Measurements from ENCODE around the gene MTUS2. TPM values are rescaled to one million over a fixed set of nuclear protein-coding genes. Genes with fewer than 3 reads are reported as not detected.
"Not testable (repeated sequence)": the region's sequence is repeated elsewhere in the genome, so short reads cannot be mapped to it uniquely, and the experiment has no call there.

Gene MTUS2
- total RNA-seq, 1 experiment from 2014 or later = not detected

DNA sequence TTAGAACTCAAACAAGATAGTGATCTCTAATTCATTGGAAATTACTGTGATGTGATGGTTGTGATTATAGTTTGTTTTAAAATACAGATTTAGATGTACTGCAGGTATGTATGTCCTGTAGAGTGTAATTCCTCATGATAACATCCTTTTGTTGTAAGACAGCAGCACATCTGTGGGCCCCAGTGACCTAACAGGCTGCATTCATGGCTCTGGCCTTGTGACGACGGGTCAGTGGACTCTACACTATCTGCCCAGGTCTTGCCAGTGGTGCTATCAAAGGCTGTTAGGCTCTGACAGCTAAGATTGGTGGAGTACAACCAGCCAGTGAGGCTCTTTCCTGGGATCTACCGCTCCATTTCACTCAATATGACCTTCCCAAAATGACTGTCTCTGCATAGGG, 158.4 kb downstream of the MTUS2 start:
- no peak for DNase-seq
- no peaks in the 10 kb centered on the region for H3K9me3 ChIP-seq
- H3K4me3 ChIP-seq = no peak overlapping the region
- H3K36me3 ChIP-seq = no peaks in the 10 kb centered on the region
- H3K27me3 ChIP-seq = peaks cover 24% of the 10 kb centered on the region

DNA sequence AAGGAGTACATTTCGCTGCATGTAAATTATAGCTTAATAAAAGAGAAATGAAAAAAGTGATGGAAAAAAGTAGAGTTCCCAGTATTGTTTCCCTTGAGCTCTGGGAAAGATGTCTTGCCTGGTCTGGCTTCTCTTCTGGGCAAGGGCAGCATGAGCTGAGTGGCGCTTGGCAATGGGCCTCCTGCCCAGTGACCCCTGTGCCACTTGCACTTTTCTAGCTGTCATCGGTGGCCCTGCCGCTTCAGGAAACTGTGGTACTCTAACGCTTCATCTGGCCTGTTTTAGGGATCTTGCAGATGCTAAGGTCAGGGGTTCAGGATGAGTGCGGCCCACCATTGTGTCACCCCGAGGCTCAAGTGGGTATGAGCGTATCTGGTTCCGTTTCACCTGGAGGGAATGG, 161.4 kb downstream of the MTUS2 start:
- Histone ChIP-seq H3K27me3 (peaks cover 14% of the 10 kb centered on the region), H3K4me3 (no peak overlapping the region), H3K36me3 (no peaks in the 10 kb centered on the region), H3K9me3 (no peaks in the 10 kb centered on the region)
- no peak for DNase-seq

DNA sequence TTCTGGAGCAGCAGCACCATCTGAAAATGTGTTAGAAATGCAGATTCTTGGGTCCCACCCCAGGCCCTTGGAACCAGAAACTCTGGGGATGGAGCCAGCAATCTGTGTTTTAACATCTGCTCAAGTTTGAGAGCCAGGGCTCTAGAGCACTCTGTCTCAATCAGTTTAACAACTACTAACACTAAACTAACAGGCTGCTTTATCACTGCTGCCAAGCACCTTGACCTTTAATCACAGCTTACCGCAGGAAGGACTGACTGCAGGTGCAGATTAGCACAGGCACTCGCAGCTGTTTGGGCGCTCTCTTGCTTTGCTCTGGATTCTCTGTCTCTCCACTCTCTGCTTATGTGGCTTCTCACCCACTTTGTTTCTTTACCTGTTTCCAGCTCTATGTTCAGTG, 163.5 kb downstream of the MTUS2 start:
- H3K36me3 ChIP-seq = no peaks in the 10 kb centered on the region
- no peaks in the 10 kb centered on the region for H3K9me3 ChIP-seq
- peaks cover 12% of the 10 kb centered on the region for H3K27me3 ChIP-seq
- no peak for DNase-seq
- no peak overlapping the region for H3K4me3 ChIP-seq

DNA sequence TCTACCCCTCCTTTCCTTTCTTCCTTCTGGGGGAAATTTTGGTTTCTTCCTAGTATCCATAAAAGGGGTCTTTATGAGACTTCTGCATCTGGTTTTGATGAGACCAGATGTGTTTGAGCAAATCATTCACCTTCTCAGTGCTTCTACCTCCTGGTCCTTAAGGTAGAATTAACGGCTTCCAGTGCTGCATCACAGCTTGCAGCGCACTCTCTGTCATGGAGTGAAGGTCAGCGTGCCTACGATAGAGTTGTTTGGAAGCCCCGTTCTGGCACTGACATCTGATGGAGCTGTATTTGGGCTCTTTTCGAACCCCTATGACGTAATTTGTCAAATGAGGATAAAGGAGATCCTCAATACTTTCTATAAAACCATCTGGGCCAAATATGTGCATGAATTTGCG, 164.2 kb downstream of the MTUS2 start:
- Histone ChIP-seq H3K27me3 (peaks cover 9% of the 10 kb centered on the region), H3K36me3 (no peaks in the 10 kb centered on the region), H3K4me3 (no peak overlapping the region), H3K9me3 (no peaks in the 10 kb centered on the region)
- no peak for DNase-seq

DNA sequence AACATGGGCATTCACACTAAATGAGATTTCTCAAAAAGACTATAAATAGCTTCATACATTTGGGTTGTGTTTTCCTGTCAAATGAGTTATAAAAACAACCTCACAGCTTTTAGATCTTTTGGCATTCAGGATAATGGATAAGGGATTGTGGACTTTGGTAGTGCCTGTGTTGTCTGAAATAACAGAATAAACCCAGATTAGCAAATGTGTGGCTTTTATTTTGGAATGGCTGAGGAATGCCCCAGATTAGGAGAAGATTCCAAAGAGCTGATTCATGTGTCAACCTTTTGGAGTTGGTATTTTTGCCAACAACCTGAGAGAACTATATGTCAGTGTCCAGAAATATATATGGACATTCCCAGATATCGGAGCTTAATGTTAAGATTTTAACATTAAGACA, 164.7 kb downstream of the MTUS2 start:
- no peaks in the 10 kb centered on the region for H3K9me3 ChIP-seq
- no peaks in the 10 kb centered on the region for H3K36me3 ChIP-seq
- peaks cover 9% of the 10 kb centered on the region for H3K27me3 ChIP-seq
- H3K4me3 ChIP-seq = no peak overlapping the region
- DNase-seq = no peak

DNA sequence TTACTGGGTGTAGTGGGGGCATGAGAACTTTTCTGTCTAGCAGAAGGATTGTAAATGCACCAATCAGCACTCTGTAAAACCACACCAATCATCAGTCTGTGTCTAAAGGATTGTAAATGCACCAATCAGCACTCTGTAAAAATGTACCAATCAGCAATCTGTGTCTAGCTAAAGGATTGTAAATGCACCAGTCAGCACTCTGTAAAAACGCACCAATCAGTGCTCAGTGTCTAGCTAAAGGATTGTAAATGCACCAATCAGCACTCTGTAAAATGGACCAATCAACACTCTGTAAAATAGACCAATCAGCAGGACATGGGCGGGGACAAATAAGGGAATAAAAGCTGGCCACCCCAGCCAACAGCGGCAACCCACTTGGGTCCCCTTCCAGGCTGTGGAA, 170.2 kb downstream of the MTUS2 start:
- DNase-seq, H3K9me3 ChIP-seq, H3K27me3 ChIP-seq, H3K4me3 ChIP-seq, H3K36me3 ChIP-seq: not testable (repeated sequence)

DNA sequence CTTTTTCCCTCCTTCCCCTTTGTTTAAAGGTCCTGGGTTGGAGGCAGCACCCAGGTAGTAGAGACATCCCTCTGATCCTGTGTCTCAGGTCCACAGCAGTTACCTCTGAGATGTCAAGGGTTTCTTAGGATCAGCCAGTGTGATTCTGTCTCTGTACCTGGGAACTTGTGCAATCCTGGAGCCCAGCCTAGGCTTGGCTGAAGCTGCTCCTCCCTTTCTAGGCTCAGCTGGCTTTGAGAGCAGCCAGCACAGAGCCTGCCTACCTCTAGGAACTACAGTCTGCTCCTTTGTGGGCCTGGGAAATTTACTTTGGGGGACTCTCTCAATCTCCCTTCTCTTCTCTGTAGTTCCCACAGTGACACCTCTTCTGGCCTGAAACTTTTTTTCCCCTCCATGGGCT, 171.6 kb downstream of the MTUS2 start:
- H3K9me3 ChIP-seq = no peaks in the 10 kb centered on the region
- H3K4me3 ChIP-seq = no peak overlapping the region
- H3K36me3 ChIP-seq = no peaks in the 10 kb centered on the region
- H3K27me3 ChIP-seq = peaks cover 3% of the 10 kb centered on the region; the same call in 1 of the 2 replicates
- no peak for DNase-seq

DNA sequence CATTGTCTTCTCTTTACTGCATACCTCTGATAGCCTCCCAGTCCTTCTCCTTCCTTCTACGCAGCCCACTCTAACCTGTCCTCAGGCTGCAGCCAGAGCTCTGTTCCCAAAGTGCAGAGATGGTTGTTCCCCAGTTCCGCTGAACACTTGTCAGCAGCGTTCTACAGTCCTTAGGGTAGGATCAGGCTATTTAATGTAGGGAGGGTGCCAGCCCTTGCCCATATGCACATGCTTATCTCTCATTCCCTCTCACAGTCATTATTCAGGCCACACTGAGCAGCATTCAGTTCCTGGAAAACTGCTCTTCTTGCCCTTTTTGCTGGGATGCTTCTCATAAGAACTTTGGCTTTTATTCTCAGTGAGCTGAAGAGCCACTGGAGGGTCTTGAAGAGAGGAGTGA, 180.7 kb downstream of the MTUS2 start:
- Histone ChIP-seq H3K36me3 (no peaks in the 10 kb centered on the region), H3K9me3 (no peaks in the 10 kb centered on the region)
- DNase-seq = no peak

DNA sequence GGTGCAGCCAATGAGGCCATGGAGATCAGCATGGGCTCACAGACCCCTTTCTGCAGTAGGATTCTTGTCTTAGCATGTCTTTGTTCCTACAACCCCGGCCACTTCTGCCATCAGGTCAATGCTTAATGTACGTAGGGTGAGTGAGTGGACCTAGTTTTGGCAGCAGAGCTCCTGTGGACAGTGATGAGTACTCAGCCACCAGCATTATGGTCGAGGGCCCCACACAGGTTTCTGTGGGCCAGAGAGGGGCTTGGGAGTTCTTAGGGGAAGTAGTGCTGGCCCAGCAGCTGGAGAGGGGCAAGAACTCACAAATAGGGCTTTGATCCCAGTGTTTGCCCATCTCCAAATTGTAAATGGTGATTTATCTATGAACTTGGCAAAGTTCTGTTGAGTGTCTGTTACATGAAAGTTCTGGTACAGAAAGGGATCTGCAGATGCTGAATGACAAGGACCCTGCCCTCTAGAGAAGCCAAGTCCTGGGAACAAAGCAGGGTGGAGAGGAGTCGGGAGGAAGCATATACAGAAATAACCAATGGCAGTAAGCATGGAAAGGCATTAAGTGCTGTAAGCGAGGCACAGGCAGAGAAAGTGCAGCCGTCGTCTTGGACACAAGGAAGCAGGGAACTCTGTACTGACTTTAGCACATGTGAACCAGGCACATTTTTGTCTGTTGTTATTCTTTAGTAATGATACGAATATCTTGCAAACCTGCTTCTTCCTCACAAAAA, 185.1 kb downstream of the MTUS2 start:
- peaks cover 21% of the 10 kb centered on the region; the same call in 1 of the 2 replicates for H3K27me3 ChIP-seq
- H3K9me3 ChIP-seq = no peaks in the 10 kb centered on the region
- no peak for DNase-seq
- H3K36me3 ChIP-seq = no peaks in the 10 kb centered on the region
- H3K4me3 ChIP-seq = no peak overlapping the region

More for the DNA sequence above, 180.7 kb downstream of the MTUS2 start:
- no peak overlapping the region for H3K4me3 ChIP-seq
- H3K27me3 ChIP-seq = peaks cover 6% of the 10 kb centered on the region; the same call in 1 of the 2 replicates

DNA sequence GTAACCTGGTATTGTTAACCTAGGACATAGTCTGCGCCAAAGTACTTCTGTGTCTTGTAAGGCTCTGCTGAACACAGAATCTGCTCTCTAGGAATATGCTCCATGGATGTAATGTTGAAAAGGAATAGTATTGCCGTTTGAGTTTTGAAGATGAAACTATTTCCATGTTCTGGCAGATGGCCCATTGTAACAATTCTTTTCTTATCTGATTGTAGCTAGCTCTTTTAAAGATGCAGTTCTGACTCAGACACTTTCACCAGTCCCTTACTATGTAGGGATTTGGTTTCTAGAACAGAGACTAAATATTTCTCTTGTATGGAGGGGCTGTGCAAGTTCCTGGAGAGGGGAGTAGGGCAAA, 185.6 kb downstream of the MTUS2 start:
- no peak overlapping the region for H3K4me3 ChIP-seq
- H3K9me3 ChIP-seq = no peaks in the 10 kb centered on the region
- no peak for DNase-seq
- peaks cover 21% of the 10 kb centered on the region; the same call in 1 of the 2 replicates for H3K27me3 ChIP-seq
- no peaks in the 10 kb centered on the region for H3K36me3 ChIP-seq

DNA sequence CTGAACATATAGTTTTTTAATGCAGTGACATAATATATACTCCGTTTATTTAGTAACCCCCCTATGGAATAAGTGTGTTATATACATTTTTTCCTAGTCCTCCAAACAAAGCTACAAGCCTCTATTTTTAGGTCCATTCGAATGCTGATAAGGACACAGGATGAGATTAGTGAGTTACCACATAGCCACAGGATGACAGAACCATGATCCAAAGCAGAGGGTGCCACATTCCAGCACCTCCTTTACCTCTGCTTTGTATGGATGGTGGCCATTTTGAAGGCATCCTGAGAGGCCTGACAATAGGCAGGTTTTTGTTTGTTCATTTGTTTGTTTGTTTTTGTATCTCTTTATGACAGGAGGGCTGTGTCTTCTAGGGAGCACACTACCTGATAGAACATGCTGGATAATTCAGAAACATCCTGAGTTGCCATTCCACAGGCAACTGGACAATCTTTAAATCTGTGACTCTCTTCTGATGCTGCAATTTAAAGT, 186.3 kb downstream of the MTUS2 start:
- no peaks in the 10 kb centered on the region for H3K36me3 ChIP-seq
- H3K9me3 ChIP-seq = no peaks in the 10 kb centered on the region
- DNase-seq = no peak
- peaks cover 21% of the 10 kb centered on the region; the same call in 1 of the 2 replicates for H3K27me3 ChIP-seq
- no peak overlapping the region for H3K4me3 ChIP-seq

DNA sequence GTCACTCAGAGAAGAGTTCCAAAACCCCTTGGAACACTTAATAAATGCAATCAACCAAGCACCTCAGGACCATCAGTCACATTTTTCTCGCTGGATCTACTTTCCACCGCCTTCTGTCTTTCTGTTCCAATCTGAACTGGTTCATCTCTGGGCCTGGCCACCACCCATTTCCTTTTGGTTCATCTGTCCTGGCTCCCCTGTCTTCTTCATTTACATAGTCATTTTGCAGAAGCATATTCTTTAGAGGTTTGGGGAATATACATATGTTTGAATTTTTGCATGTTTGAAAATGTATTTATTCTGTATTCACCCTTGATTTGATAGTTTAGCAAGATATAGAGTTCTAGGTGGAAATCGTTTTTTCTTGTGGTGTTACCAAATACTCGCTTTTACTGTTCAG, 188.2 kb downstream of the MTUS2 start:
- DNase-seq = no peak
- Histone ChIP-seq H3K9me3 (no peaks in the 10 kb centered on the region), H3K27me3 (peaks cover 21% of the 10 kb centered on the region; the same call in 1 of the 2 replicates), H3K4me3 (no peak overlapping the region), H3K36me3 (no peaks in the 10 kb centered on the region)

DNA sequence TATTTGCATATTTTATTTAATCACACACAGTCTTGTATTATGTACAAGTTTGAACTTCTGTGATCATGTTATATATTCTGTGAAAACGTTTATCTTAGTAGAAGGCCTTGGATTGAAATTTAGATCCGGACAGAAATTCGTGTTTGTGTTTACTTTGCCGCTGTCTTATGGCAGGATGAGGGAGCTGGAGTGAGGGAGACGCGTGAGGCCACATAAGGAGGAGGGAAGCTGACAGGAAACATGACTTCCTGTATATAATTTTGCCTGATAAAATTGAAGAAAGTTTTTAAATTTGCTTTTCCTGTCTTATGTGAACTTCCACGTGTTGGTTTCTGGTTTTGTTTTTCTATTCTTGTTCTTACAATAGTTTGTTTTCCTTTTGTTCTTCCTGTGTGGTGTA, 200.2 kb downstream of the MTUS2 start:
- no peaks in the 10 kb centered on the region for H3K9me3 ChIP-seq

DNA sequence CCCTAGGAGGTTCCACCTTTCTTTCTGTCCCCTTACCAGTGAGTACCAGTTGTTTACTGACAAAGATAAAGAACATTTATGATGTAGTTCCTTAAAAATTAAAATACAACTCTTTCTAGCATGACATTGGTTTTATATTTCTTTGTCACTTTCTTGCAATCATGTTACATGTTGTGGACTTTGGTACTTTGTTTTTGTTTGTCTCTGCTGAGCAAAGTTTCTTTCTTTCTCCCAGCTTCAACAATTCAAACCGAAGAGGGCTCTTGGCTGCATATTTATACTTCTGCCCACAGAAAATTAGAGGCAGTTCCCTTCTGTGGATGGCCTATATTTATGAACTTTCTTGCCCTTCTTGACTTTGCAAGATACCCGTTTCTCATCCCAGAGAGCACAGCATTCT, 201.2 kb downstream of the MTUS2 start:
- peaks cover 4% of the 10 kb centered on the region; the same call in 1 of the 2 replicates for H3K27me3 ChIP-seq
- H3K36me3 ChIP-seq = no peaks in the 10 kb centered on the region
- no peak overlapping the region for H3K4me3 ChIP-seq
- no peak for DNase-seq
- no peaks in the 10 kb centered on the region for H3K9me3 ChIP-seq

More for the DNA sequence above, 200.2 kb downstream of the MTUS2 start:
- Histone ChIP-seq H3K36me3 (no peaks in the 10 kb centered on the region), H3K27me3 (peaks cover 7% of the 10 kb centered on the region), H3K4me3 (no peak overlapping the region)
- no peak for DNase-seq

DNA sequence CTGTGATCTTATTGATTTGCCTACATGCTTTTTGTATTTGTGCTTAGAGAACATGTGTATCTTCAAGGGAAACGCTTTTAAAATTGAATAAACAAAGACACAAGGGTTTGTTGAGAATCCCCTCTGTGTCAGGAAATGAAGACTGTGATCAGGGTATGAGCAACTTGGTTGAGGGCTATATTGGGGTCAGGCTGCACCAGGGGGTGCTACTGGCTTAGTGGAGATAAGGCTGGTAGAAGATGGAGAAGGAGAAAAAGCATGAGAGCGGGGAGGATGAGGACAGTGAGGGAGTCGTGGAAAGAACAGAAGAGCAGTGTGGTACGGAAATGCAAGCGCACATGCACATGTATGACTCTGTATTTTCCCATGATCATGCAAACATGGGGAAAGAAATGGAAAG, 201.6 kb downstream of the MTUS2 start:
- H3K9me3 ChIP-seq = no peaks in the 10 kb centered on the region
- peaks cover 4% of the 10 kb centered on the region; the same call in 1 of the 2 replicates for H3K27me3 ChIP-seq
- DNase-seq = no peak
- H3K4me3 ChIP-seq = no peak overlapping the region
- no peaks in the 10 kb centered on the region for H3K36me3 ChIP-seq

DNA sequence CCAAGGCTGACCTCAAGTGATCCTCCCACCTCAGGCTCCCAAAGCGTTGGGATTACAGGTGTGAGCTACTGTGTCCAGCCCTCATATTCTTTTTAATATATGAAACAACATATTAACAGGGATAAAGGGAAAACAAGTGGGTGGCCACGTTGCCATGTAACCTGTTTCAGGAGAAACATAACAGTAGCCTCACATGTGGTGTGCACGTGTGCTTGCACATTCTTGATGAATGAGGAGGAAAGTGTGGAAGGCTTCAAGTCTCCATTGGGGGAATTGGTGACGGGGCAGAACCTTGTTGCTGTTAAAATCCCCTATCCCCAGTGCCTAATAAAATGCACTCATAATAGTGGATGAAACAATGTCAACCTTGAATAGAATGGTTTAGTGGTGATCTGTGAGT, 202.3 kb downstream of the MTUS2 start:
- Histone ChIP-seq H3K36me3 (no peaks in the 10 kb centered on the region), H3K27me3 (peaks cover 4% of the 10 kb centered on the region; the same call in 1 of the 2 replicates), H3K4me3 (no peak overlapping the region), H3K9me3 (no peaks in the 10 kb centered on the region)
- DNase-seq = no peak

DNA sequence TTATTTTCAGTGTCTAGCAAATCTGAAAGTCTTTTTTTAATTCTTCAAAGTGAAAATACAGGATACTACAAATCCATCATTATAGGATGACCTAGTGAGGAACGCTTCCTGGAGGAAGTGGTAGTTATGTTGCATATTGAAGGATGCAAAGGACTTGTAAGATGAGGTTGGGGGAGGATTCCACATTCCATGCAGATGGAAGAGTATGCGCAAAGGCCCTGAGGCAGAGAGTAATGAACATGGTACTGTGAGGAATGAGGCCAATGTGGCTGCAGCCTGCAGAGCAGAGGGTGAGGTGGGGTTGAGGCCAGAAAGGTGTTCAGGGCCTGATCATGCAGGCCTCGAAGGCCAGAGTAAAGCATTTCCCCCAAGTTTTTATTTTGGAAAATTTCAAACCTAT, 202.8 kb downstream of the MTUS2 start:
- no peaks in the 10 kb centered on the region for H3K9me3 ChIP-seq
- H3K27me3 ChIP-seq = peaks cover 4% of the 10 kb centered on the region; the same call in 1 of the 2 replicates
- no peaks in the 10 kb centered on the region for H3K36me3 ChIP-seq
- no peak for DNase-seq
- no peak overlapping the region for H3K4me3 ChIP-seq

DNA sequence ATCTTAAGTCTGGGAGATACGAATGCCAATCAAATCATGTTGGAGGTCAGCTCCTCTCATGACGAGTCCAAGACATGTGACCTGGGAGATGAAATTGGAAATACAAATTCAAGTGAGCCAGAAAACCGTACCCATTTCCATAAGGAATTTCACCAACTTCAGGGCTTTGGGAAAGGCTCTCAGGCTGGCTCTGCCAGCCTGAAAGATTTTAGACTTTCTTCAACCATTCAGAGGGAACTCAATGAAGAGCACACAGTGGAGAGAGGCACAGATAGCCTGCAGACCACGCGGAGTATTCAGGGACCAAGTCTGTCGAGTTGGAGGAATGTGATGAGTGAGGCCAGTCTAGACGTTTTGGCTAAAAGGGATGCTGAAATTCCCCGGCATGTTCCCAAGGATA, 204.6 kb downstream of the MTUS2 start:
- Histone ChIP-seq H3K36me3 (no peaks in the 10 kb centered on the region), H3K9me3 (no peaks in the 10 kb centered on the region), H3K27me3 (peaks cover 4% of the 10 kb centered on the region; the same call in 1 of the 2 replicates), H3K4me3 (no peak overlapping the region)
- DNase-seq = no peak

Data from MG63 (cell line).